ENCODE data around the gene PEAK1. TPM values are rescaled to one million over a fixed set of nuclear protein-coding genes. Genes with fewer than 3 reads are reported as not detected.

Gene PEAK1
- total RNA-seq, 6 donors from 2014 or later, result 82.8 to 142 (median 90.1) TPM

GRCh38 chr15:77461486-77461885 lies 41.6 kb upstream of the PEAK1 start:
- Histone ChIP-seq H3K36me3 (peaks cover 0 to 41% (median 6%) of the 10 kb centered on the region in 4 donors), H3K9me3 (no peaks in the 10 kb centered on the region), H3K4me3 (no peak overlapping the region), H3K27ac (no peak overlapping the region), H3K27me3 (no peaks in the 10 kb centered on the region), H3K4me1 (peaks cover 15 to 19% (median 17%) of the 10 kb centered on the region in 4 donors)
- TF ChIP-seq EP300 (IDR thresholded peaks at IDR 0.05), result no peak
- TF ChIP-seq POLR2AphosphoS5 (IDR thresholded peaks at IDR 0.05), result no peak
- no peak for TF ChIP-seq CTCF (IDR thresholded peaks at IDR 0.05)
- TF ChIP-seq POLR2A (IDR thresholded peaks at IDR 0.05), result no peak
- no peak for DNase-seq
- ATAC-seq (ENCODE audit: low FRiP score in 2 of 2), result no peak

- Histone ChIP-seq H3K36me3 (peaks cover 0 to 20% (median 4%) of the 10 kb centered on the region in 4 donors), H3K4me3 (no peak overlapping the region), H3K27me3 (no peaks in the 10 kb centered on the region), H3K9me3 (no peaks in the 10 kb centered on the region), H3K4me1 (peaks cover 21 to 31% (median 27%) of the 10 kb centered on the region in 4 donors), H3K27ac (peak overlapping the region in 1 of 4 donors; percentile 42)
- DNase-seq, result no peak
- WGBS, 2 donors, result 75 to 76% methylated on average over 2 of the region's 2 CpGs
- TF ChIP-seq POLR2A (IDR thresholded peaks at IDR 0.05) (no peak), CTCF (IDR thresholded peaks at IDR 0.05) (no peak), EP300 (IDR thresholded peaks at IDR 0.05) (no peak), POLR2AphosphoS5 (IDR thresholded peaks at IDR 0.05) (no peak)
- ATAC-seq (ENCODE audit: low FRiP score in 2 of 2), result no peak
Observed at GRCh38 chr15:77459031-77459430, 39.1 kb upstream of the PEAK1 start.

- H3K27ac ChIP-seq, result peak overlapping the region in 1 of 4 donors; percentile 42
- no peaks in the 10 kb centered on the region for H3K27me3 ChIP-seq
- H3K4me1 ChIP-seq, result peaks cover 21 to 31% (median 27%) of the 10 kb centered on the region in 4 donors
- ATAC-seq (ENCODE audit: low FRiP score in 2 of 2), result no peak
- H3K9me3 ChIP-seq, result no peaks in the 10 kb centered on the region
- TF ChIP-seq CTCF (IDR thresholded peaks at IDR 0.05) (no peak), POLR2A (IDR thresholded peaks at IDR 0.05) (no peak), EP300 (IDR thresholded peaks at IDR 0.05) (no peak), POLR2AphosphoS5 (IDR thresholded peaks at IDR 0.05) (no peak)
- peaks cover 0 to 8% (median 3%) of the 10 kb centered on the region in 4 donors for H3K36me3 ChIP-seq
- no peak for DNase-seq
- no peak overlapping the region for H3K4me3 ChIP-seq
Observed at GRCh38 chr15:77457905-77458265, 38.0 kb upstream of the PEAK1 start.

- DNase-seq (no peak), ATAC-seq (ENCODE audit: low FRiP score in 2 of 2) (no peak)
- WGBS, 2 donors, result 67 to 71% methylated on average over 5 of the region's 5 CpGs
- Histone ChIP-seq H3K27ac (peak overlapping the region in 1 of 4 donors; percentile 42), H3K27me3 (no peaks in the 10 kb centered on the region), H3K4me1 (peaks cover 21 to 31% (median 27%) of the 10 kb centered on the region in 4 donors), H3K4me3 (no peak overlapping the region), H3K36me3 (peaks cover 0 to 7% (median 3%) of the 10 kb centered on the region in 4 donors), H3K9me3 (no peaks in the 10 kb centered on the region)
- TF ChIP-seq EP300 (IDR thresholded peaks at IDR 0.05), result no peak
- no peak for TF ChIP-seq POLR2AphosphoS5 (IDR thresholded peaks at IDR 0.05)
- no peak for TF ChIP-seq POLR2A (IDR thresholded peaks at IDR 0.05)
- no peak for TF ChIP-seq CTCF (IDR thresholded peaks at IDR 0.05)
Observed at GRCh38 chr15:77457191-77457904, 37.4 kb upstream of the PEAK1 start.

- peaks cover 21 to 31% (median 27%) of the 10 kb centered on the region in 4 donors for H3K4me1 ChIP-seq
- no peaks in the 10 kb centered on the region for H3K27me3 ChIP-seq
- peaks cover 0 to 7% (median 3%) of the 10 kb centered on the region in 4 donors for H3K36me3 ChIP-seq
- ATAC-seq (ENCODE audit: low FRiP score in 2 of 2) (peak in 1 of 2 donors; percentile 55), DNase-seq (no peak)
- no peak for TF ChIP-seq POLR2AphosphoS5 (IDR thresholded peaks at IDR 0.05)
- no peak for TF ChIP-seq POLR2A (IDR thresholded peaks at IDR 0.05)
- TF ChIP-seq CTCF (IDR thresholded peaks at IDR 0.05), result no peak
- no peak for TF ChIP-seq EP300 (IDR thresholded peaks at IDR 0.05)
- H3K27ac ChIP-seq, result no peak overlapping the region
- no peak overlapping the region for H3K4me3 ChIP-seq
- WGBS, 2 donors, result 50 to 62% methylated on average over 1 of the region's 1 CpG
- no peaks in the 10 kb centered on the region for H3K9me3 ChIP-seq
Observed at GRCh38 chr15:77456746-77457145, 36.8 kb upstream of the PEAK1 start.
